NCI-H1694 treated with DMSO at 0.1 percent for 48 hours (cell line): Measurements from ENCODE around the gene CCN5.
"Not testable (repeated sequence)": the region's sequence is repeated elsewhere in the genome, so short reads cannot be mapped to it uniquely, and the experiment has no call there.

Experiments used
- DNase-seq: peaks from one replicate; lab custom pipeline; 2025; lab: John Stamatoyannopoulos, UW

The CCN5 gene

DNA sequence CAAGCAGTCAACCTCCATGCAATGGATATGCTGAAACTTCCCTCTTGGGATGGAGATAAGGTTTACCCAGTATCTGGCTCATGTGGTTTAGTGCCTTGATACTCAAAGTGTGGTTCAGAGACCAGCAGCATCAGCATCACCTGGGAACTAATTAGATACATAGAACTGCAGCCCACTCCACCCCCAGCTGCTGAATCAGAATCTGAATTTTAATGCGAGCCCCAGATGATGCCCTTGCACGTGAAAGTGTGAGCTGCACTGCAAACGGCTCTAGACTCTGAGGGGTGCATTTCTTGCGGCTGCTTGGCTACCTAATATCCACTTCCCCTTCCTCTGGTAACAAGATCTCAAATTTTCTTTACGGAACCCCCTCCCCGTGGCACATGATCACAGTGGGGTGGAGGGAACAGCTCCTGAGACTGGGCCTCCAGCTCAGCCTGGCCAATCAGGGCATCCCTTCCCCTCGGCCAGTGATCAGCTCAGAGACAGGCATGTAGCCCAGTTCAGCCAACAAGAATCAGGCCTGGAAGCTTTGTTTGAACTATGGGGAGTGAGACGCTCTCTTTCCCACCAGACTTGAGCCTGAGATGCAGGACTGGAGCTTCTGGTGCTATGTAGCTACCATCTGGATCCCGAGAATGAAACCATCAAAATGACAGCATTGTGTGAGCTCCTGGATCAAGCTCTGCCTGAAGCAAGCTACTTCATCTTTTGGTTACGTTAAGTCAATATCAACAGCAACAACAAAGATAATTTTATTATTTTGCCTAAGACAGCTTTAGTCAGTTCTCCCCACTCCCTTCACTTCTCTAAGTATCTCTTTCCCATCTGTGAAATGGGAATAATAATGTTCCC, 43.3 kb downstream of the CCN5 start:
- DNase-seq = no peak

GRCh38 chr20:44759595-44759994, 44.4 kb downstream of the CCN5 start:
- DNase-seq = no peak

DNA sequence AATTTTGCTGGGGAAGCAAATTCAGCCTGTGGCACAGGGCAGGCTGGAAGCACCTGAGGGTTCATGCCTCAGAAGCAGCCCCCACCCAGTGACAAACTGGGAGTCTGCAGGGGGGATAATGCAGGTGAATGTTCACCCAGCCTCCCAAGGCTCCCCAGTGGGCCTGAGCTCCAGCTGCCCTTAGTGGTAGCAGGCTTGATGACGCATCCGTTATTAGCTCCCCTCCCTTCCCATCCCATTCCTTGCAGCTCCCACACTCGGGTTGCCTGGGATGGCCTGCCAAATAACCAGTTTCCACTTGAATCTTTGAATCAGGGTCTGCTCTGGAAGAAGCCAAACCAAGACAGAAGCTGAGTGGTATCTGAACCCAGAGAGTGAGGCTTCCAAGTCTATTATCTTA, 46.3 kb downstream of the CCN5 start:
- DNase-seq = no peak

GRCh38 chr20:44762466-44763140, 47.4 kb downstream of the CCN5 start:
- no peak for DNase-seq

GRCh38 chr20:44763798-44764197, 48.6 kb downstream of the CCN5 start:
- DNase-seq = not testable (repeated sequence)

DNA sequence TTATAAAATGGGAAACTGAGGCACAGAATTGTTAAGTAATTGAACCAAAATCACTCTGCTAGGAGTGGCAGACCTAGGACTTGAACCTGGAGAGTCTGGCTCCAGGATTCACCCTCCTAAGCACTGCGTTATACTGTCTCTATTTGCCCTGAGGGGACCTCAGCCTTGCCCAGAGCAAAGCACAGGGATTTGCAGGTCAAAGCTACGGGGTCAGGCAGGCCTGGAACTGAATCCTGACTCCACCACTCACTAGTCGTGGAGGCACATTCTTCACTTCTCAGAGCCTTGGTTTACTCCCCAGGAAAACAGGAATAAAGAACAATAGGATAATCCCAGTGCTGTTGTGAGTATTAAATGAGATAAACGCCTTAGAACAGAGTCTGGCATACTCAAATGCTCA, 49.9 kb downstream of the CCN5 start:
- no peak for DNase-seq

GRCh38 chr20:44765701-44766347, 50.7 kb downstream of the CCN5 start:
- no peak for DNase-seq

GRCh38 chr20:44768256-44768655, 53.1 kb downstream of the CCN5 start:
- DNase-seq = no peak

DNA sequence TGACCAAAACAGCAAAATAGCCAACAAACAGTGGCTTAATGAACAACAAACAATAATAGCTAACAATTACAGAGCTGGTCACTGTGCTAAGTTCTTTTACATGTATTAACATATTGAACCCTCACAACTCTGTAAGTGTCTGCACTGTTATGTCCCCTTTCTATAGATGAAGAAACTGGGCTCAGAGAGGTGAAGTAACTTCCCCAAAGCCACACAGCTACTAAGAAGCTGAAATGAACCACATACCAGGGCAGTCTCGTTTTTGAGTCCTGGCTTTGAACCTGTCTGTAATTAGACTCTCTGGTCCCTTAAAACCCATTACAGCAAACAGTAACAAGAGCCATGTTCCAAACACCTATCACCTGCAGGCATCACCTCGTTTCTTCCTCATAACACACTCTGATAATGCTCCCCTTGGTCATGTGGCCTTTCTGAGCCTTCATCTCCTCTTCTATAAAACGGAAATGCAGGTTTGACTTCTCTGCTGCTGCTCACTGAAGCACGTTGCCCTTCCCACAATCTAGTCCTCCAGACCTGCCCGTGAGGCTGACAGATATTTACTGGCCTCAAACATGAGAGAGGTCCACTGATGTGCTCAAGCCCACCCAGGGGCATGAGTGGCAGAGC, 53.8 kb downstream of the CCN5 start:
- no peak for DNase-seq

GRCh38 chr20:44769481-44769863, 54.3 kb downstream of the CCN5 start:
- no peak for DNase-seq

- no peak for DNase-seq
Measured at GRCh38 chr20:44770484-44771171, 55.5 kb downstream of the CCN5 start.

DNA sequence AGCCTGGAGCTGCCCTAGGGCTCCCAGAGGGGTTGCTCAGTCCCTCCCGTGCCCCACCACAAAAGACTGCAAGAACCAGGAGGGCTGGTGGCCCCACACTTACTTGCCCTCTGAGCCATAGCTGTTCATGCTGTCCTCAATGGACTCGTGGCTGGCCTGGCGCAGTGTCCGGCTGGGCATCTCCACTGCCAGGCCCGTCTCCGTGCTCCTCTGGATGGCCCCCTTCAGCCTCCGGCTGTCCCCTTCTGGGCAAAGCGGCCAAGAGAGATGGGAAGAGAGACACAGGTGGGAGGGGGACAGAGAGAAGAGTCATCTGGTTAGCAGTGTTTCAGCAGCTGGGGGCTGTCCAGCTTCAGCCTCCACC, 56.0 kb downstream of the CCN5 start:
- no peak for DNase-seq

DNA sequence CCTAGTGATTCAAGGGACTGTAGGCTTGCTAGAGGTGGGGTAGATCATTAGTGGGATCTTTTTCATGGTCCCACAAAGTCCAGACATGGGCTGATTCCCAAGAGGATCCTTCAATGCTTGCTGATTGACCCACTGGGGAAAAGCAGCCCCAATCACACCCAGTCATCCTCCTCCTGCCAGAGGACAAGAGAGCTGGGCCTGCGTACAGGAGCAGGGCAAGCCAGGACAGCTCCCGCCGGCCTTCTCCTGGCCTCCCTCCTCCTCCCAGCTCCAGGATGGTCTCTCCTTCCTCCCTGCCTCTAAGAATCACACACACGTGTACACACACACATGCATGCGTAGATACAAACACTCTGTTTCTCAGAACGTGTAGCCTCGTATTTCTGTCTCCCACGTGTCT, 57.5 kb downstream of the CCN5 start:
- DNase-seq = no peak

- DNase-seq = no peak
Measured at GRCh38 chr20:44773070-44773829, 58.1 kb downstream of the CCN5 start.

DNA sequence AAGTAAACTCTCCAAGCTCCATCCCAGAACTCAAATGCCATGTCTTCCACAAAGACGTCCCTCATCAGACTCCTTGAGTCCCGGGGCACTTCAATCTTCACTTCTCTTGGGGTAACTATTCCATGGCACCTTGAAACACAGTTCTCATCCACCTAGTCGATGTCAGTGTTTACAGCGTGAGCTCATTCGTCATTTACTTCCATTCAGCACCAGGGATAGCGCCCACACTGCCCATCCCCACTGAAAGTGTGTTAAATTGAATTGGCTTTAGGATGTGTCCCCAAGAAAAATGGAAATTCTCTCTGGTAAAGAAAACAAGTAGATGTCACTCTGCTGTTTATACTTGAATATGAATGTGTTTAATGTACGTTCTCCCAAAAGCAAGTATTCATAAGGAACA, 61.8 kb downstream of the CCN5 start:
- DNase-seq = no peak
